ENCODE measurements around the gene UNG. TPM values are rescaled to one million over a fixed set of nuclear protein-coding genes. Genes with fewer than 3 reads are reported as not detected.

The UNG gene
- total and polyA plus RNA-seq, 7 experiments from 2014 or later: 7.7 to 54.8 (median 13.7) TPM

DNA sequence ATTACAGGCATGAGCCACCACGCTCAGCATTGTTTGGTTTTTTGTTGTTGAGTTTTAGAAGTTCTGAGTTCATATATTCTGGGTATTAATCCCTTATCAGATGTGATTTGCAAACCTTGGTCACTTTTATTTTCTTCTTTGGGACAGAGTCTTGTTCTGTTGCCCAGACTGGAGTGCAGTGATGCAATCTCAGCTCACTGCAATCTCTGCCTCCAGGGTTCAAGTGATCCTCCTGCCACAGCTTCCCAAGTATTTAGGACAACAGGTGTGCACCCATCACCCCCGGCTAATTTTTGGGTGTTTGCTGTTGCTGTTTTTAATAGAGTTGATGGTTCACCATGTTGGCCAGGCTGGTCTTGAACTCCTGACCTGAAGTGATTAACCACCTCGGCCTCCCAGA lies 33.3 kb upstream of the UNG start:
- DNase-seq: no peak
- Mint-ChIP-seq H3K36me3 (peaks cover 2 to 40% (median 12%) of the 10 kb centered on the region in 5 donors), H3K9me3 (no peaks in the 10 kb centered on the region), H3K27ac (no peak overlapping the region), H3K4me1 (no peaks in the 10 kb centered on the region), H3K27me3 (no peaks in the 10 kb centered on the region), H3K4me3 (no peak overlapping the region)
- no peak overlapping the region for H3K27ac ChIP-seq (ENCODE audit: low read depth, low read length)
- CTCF ChIA-PET: interaction anchor here (0.6 kb wide), 1 partner anchor 9 kb away, joined by 4 read pairs; no protein-coding TSS in a partner anchor
- intact Hi-C loops (cut with micrococcal nuclease): no loop called here
- POLR2A ChIA-PET: no interaction called here
- no peaks in the 10 kb centered on the region for H3K27me3 ChIP-seq (ENCODE audit: control insufficient read depth in 2 of 2, insufficient read depth in 2 of 2, low read length in 2 of 2)
- no peaks in the 10 kb centered on the region for H3K9me3 ChIP-seq (ENCODE audit: control insufficient read depth in 2 of 3, low read length in 3 of 3)
- H3K36me3 ChIP-seq (ENCODE audit: control insufficient read depth in 2 of 3, insufficient read depth in 3 of 3, low read length in 3 of 3): peaks cover 0 to 32% (median 0%) of the 10 kb centered on the region in 3 experiments
- no peak overlapping the region for H3K4me3 ChIP-seq (ENCODE audit: low read length)
- no peaks in the 10 kb centered on the region for H3K4me1 ChIP-seq (ENCODE audit: control insufficient read depth in 2 of 2, insufficient read depth in 2 of 2, low read length in 2 of 2)
- ATAC-seq: no peak

DNA sequence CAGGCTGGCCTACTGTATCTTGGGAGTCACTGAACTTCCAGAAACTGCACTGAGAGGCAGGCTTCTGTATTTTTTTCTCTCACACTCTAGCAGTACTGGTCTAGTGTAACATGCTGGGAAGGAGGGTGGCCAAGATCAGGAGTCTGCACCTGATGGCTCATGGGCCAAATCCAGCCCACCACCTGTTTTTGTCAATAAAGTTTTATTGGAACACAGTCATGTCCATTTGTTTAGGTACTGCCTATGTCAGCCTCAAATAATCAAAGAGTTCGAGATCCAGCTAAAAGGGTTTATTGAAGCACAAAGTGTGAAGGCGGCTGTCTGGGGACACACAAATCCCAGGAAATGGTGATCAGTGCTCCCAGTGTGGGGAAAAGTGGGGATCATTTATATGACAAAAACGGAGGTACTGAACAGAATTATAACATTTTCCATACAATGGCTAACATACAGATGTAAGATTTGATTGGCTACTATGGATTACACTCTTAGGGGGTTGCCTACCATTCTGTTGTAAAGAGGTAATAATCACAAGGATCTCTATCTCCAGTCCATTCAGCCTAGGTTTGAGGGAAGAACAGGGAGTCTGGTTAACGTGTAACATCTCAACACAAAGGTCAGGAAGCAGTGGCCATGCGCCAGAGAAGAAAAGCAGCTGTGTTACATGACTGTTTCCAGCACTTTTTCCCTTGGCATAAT lies 32.1 kb upstream of the UNG start:
- Histone ChIP-seq H3K36me3 (ENCODE audit: control insufficient read depth in 2 of 3, insufficient read depth in 3 of 3, low read length in 3 of 3) (peaks cover 0 to 43% (median 0%) of the 10 kb centered on the region in 3 experiments), H3K27me3 (ENCODE audit: control insufficient read depth in 2 of 2, insufficient read depth in 2 of 2, low read length in 2 of 2) (no peaks in the 10 kb centered on the region), H3K27ac (ENCODE audit: low read depth, low read length) (no peak overlapping the region), H3K4me3 (ENCODE audit: low read length) (no peak overlapping the region), H3K9me3 (ENCODE audit: control insufficient read depth in 2 of 3, low read length in 3 of 3) (no peaks in the 10 kb centered on the region), H3K4me1 (ENCODE audit: control insufficient read depth in 2 of 2, insufficient read depth in 2 of 2, low read length in 2 of 2) (no peaks in the 10 kb centered on the region)
- Mint-ChIP-seq H3K27me3 (no peaks in the 10 kb centered on the region), H3K4me1 (peaks cover 0 to 6% (median 0%) of the 10 kb centered on the region in 7 donors), H3K4me3 (no peak overlapping the region), H3K36me3 (peaks cover 4 to 47% (median 13%) of the 10 kb centered on the region in 5 donors), H3K27ac (peak overlapping the region in 1 of 9 donors; percentile 83), H3K9me3 (no peaks in the 10 kb centered on the region)
- intact Hi-C loops (cut with micrococcal nuclease): no loop called here
- DNase-seq: no peak
- POLR2A ChIA-PET: no interaction called here
- CTCF ChIA-PET: no interaction called here
- no peak for ATAC-seq

DNA sequence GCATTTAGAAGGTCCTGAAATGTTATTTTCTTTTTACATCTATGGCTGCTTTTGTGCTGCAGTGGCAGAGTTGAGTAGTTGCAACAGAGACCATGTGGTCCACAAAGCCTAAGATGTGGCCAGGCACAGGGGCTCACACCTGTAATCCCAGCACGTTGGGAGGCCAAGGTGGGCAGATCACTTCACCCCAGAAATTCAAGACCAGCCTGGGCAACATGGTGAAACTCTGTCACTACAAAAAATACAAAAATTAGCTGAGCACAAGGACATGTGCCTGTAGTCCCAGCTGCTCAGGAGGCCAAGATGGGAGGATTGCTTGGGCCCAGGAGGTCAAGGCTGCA lies 31.6 kb upstream of the UNG start:
- intact Hi-C loops (cut with micrococcal nuclease): no loop called here
- DNase-seq: no peak
- Histone ChIP-seq H3K9me3 (ENCODE audit: control insufficient read depth in 2 of 3, low read length in 3 of 3) (no peaks in the 10 kb centered on the region), H3K4me1 (ENCODE audit: control insufficient read depth in 2 of 2, insufficient read depth in 2 of 2, low read length in 2 of 2) (no peaks in the 10 kb centered on the region), H3K4me3 (ENCODE audit: low read length) (no peak overlapping the region), H3K36me3 (ENCODE audit: control insufficient read depth in 2 of 3, insufficient read depth in 3 of 3, low read length in 3 of 3) (peaks cover 0 to 43% (median 0%) of the 10 kb centered on the region in 3 experiments), H3K27me3 (ENCODE audit: control insufficient read depth in 2 of 2, insufficient read depth in 2 of 2, low read length in 2 of 2) (no peaks in the 10 kb centered on the region), H3K27ac (ENCODE audit: low read depth, low read length) (no peak overlapping the region)
- Mint-ChIP-seq H3K9me3 (no peaks in the 10 kb centered on the region), H3K4me1 (peaks cover 0 to 8% (median 0%) of the 10 kb centered on the region in 7 donors), H3K36me3 (peaks cover 4 to 52% (median 13%) of the 10 kb centered on the region in 5 donors), H3K27ac (no peak overlapping the region), H3K4me3 (no peak overlapping the region), H3K27me3 (no peaks in the 10 kb centered on the region)
- POLR2A ChIA-PET: no interaction called here
- CTCF ChIA-PET: no interaction called here
- ATAC-seq: no peak

DNA sequence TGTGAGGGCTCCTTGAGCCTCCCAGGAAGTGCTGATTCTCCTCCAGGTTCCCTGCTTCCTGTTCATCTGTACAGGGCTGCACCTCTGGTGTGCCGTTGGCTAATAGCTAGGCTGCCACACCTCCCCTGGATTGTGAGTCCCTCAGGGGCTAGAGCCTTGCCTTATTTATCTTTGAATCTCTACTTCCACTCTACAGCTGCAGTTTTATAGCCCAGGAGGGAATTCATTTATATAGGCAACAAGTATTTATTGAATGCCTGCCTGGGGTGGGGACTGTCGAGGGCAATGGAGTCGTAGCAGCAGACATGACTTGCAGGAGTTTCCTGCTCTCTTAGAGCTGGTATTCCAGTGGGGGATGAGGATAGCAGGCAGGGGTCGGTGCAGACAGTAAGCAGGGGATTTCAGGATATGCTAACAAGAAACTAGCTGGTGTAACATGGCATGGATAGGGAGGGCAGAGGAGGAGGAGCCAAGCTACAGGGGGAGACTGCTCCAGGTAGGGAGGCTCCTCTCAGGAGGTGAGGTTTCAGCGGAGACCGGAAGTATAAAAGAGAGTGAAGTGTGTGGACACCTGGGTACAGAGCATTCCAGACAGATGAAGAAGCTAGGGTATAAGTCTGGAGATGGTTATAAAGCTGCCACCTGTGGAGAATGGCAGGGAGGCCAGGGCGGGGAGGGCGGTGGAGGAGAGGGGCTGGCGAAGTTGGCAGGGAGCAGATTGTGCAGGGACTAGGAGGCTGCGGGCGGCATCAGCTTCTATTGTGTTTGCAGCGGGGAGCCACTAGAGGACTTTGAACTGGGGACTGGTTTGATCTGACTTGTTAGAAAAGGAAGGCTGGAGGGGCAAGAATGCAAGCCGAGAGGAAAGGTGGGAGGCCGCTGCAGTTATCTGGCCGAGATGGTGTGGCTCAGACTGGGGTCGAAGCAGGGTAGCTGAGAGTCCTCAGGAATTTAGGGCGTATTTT lies 27.8 kb upstream of the UNG start:
- no peaks in the 10 kb centered on the region for H3K27me3 ChIP-seq (ENCODE audit: control insufficient read depth in 2 of 2, insufficient read depth in 2 of 2, low read length in 2 of 2)
- H3K9me3 ChIP-seq (ENCODE audit: control insufficient read depth in 2 of 3, low read length in 3 of 3): no peaks in the 10 kb centered on the region
- H3K9me3 Mint-ChIP-seq: no peaks in the 10 kb centered on the region
- no peak overlapping the region for H3K27ac ChIP-seq (ENCODE audit: low read depth, low read length)
- peaks cover 0 to 70% (median 6%) of the 10 kb centered on the region in 3 experiments for H3K36me3 ChIP-seq (ENCODE audit: control insufficient read depth in 2 of 3, insufficient read depth in 3 of 3, low read length in 3 of 3)
- H3K36me3 Mint-ChIP-seq: peaks cover 11 to 63% (median 25%) of the 10 kb centered on the region in 5 donors
- H3K4me3 Mint-ChIP-seq: no peak overlapping the region
- no peaks in the 10 kb centered on the region for H3K4me1 ChIP-seq (ENCODE audit: control insufficient read depth in 2 of 2, insufficient read depth in 2 of 2, low read length in 2 of 2)
- ChIA-PET CTCF (interaction anchor here (0.6 kb wide), 1 partner anchor 1581 kb away, joined by 4 read pairs; no protein-coding TSS in a partner anchor), POLR2A (interaction anchor here (0.6 kb wide), 1 partner anchor 18 kb away, joined by 3 read pairs; no protein-coding TSS in a partner anchor)
- H3K4me3 ChIP-seq (ENCODE audit: low read length): no peak overlapping the region
- peaks cover 0 to 8% (median 0%) of the 10 kb centered on the region in 7 donors for H3K4me1 Mint-ChIP-seq
- ATAC-seq: no peak
- intact Hi-C loops (cut with micrococcal nuclease): no loop called here
- H3K27ac Mint-ChIP-seq: peak overlapping the region in 1 of 9 donors; percentile 23
- DNase-seq: no peak
- H3K27me3 Mint-ChIP-seq: no peaks in the 10 kb centered on the region

DNA sequence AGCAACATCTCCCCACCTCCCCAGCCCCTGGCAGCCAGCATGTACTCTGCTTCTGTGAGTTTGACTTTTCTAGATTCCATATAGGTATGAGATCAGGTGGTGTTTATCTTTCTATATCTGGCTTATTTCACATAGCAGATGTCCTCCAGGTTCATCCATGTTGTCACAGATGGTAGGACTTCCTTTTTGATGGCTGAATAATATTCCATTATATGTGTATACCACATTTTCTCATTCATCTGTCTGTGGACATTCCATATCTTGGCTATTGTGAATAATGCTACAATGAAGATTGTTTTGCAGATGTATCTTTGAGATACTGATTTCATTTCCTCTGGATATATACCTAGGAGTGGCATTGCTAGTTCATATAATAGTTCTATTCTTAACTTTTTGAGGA lies 22.5 kb upstream of the UNG start:
- no peak for ATAC-seq
- Mint-ChIP-seq H3K27ac (no peak overlapping the region), H3K9me3 (peaks cover 0 to 18% (median 7%) of the 10 kb centered on the region in 11 donors), H3K36me3 (peaks cover 21 to 78% (median 64%) of the 10 kb centered on the region in 5 donors), H3K4me3 (no peak overlapping the region), H3K4me1 (peaks cover 0 to 6% (median 0%) of the 10 kb centered on the region in 7 donors), H3K27me3 (no peaks in the 10 kb centered on the region)
- intact Hi-C loops (cut with micrococcal nuclease): no loop called here
- no peaks in the 10 kb centered on the region for H3K27me3 ChIP-seq (ENCODE audit: control insufficient read depth in 2 of 2, insufficient read depth in 2 of 2, low read length in 2 of 2)
- no peak for DNase-seq
- H3K36me3 ChIP-seq (ENCODE audit: control insufficient read depth in 2 of 3, insufficient read depth in 3 of 3, low read length in 3 of 3): peaks cover 0 to 52% (median 10%) of the 10 kb centered on the region in 3 experiments
- no peak overlapping the region for H3K4me3 ChIP-seq (ENCODE audit: low read length)
- H3K27ac ChIP-seq (ENCODE audit: low read depth, low read length): no peak overlapping the region
- ChIA-PET POLR2A (no interaction called here), CTCF (no interaction called here)
- no peaks in the 10 kb centered on the region for H3K4me1 ChIP-seq (ENCODE audit: control insufficient read depth in 2 of 2, insufficient read depth in 2 of 2, low read length in 2 of 2)
- no peaks in the 10 kb centered on the region for H3K9me3 ChIP-seq (ENCODE audit: control insufficient read depth in 2 of 3, low read length in 3 of 3)

DNA sequence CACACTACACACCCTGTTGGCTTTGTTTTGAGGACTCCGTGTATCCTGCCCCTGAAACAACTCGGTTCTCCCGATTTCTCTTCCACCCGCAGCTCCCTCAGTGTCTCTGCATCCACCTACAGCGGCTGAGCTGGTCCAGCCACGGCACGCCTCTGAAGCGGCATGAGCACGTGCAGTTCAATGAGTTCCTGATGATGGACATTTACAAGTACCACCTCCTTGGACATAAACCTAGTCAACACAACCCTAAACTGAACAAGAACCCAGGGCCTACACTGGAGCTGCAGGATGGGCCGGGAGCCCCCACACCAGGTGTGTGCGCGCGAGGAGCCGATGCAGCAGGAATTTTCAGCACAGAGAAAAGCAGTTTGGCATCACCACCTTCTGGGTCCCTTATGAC lies 14.6 kb upstream of the UNG start:
- CTCF ChIA-PET: no interaction called here
- H3K36me3 Mint-ChIP-seq: peaks cover 17 to 60% (median 42%) of the 10 kb centered on the region in 5 donors

More for the DNA sequence above, 14.6 kb upstream of the UNG start:
- POLR2A ChIA-PET: no interaction called here
- Mint-ChIP-seq H3K4me1 (no peaks in the 10 kb centered on the region), H3K4me3 (no peak overlapping the region), H3K27ac (no peak overlapping the region), H3K9me3 (peaks cover 0 to 23% (median 7%) of the 10 kb centered on the region in 11 donors), H3K27me3 (no peaks in the 10 kb centered on the region)
- Histone ChIP-seq H3K36me3 (ENCODE audit: control insufficient read depth in 2 of 3, insufficient read depth in 3 of 3, low read length in 3 of 3) (peaks cover 0 to 70% (median 0%) of the 10 kb centered on the region in 3 experiments), H3K9me3 (ENCODE audit: control insufficient read depth in 2 of 3, low read length in 3 of 3) (no peaks in the 10 kb centered on the region), H3K27me3 (ENCODE audit: control insufficient read depth in 2 of 2, insufficient read depth in 2 of 2, low read length in 2 of 2) (no peaks in the 10 kb centered on the region), H3K4me3 (ENCODE audit: low read length) (no peak overlapping the region), H3K4me1 (ENCODE audit: control insufficient read depth in 2 of 2, insufficient read depth in 2 of 2, low read length in 2 of 2) (no peaks in the 10 kb centered on the region), H3K27ac (ENCODE audit: low read depth, low read length) (no peak overlapping the region)
- ATAC-seq (no peak), DNase-seq (no peak)
- intact Hi-C loops (cut with micrococcal nuclease): no loop called here

All from naive thymus-derived CD4-positive, alpha-beta T cell (primary cell).